G401.6 (cell line): ENCODE results near the gene BRD1.
"Not testable (repeated sequence)": the region's sequence is repeated elsewhere in the genome, so short reads cannot be mapped to it uniquely, and the experiment has no call there.

ENCODE experiments used
- FAIRE-seq: peaks from 2 replicates; lab custom pipeline; 2012; peaks lifted over from hg19 to GRCh38; lab: Jason Lieb, UNC

BRD1 gene

DNA sequence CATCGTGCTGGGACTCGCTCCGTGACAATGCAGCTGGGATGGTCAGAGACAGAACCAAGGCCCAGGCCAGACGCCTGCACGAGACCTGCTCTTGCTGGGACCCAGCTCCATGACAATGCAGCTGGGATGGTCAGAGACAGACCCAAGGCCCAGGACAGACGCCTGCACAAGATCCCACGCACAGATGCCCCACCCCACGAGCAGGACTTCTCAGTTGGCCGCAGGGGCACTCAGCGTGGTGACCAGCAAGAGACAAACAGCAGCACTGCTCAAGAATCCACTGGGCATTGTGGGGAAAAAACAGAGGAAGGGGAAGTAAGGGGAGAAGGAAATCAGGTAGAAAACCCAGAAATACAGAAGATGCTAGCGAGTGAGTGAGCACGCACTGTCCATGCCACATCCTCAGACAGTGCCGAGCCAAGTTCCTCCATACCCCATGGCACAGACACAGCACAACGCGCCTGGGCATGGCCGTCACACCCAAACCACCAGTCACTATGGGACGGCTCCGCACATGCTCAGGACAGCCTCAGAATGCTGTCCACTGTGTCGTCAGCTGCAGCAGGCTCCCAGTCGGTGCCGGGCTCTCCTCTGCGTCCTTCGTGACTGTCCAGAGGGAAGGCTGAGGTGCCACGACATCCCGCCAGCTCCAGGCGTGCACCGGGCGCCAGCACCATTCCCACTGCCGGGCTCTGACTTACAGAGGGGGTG, 44.5 kb downstream of the BRD1 start:
- no peak for FAIRE-seq

DNA sequence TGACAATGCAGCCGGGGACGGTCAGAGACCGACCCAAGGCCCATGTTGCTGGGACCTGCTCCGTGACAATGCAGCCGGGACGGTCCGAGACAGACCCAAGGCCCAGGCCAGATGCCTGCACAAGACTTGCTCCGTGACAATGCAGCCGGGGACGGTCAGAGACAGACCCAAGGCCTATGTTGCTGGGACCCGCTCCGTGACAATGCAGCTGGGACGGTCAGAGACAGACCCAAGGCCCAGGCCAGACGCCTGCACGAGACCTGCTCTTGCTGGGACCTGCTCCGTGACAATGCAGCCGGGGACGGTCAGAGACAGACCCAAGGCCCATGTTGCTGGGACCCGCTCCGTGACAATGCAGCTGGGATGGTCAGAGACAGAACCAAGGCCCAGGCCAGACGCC, 45.8 kb downstream of the BRD1 start:
- FAIRE-seq: not testable (repeated sequence)

DNA sequence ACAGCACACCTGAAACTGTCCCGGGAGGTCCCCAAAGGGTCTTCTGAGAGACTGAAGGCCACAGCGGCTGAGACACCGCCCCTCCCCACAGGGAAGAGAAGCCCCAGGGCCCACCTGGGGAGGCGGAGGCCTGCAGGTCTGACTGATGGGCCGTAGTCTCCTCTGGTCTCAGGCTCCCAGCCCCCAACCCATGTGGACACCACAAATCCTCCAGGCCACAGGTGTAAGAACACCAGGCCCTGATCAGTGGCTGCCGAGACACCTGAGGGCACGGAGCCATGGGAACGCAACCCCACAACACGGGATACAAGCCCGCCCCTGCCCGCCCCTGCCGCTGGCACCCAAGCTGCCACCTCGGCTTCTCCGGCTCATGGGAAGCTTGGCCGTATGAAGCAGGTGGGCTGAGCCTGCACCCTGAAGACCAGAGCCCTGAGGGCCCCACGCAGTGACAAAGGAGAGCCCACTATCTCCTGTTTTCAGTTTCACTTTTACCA, 46.3 kb downstream of the BRD1 start:
- no peak for FAIRE-seq

DNA sequence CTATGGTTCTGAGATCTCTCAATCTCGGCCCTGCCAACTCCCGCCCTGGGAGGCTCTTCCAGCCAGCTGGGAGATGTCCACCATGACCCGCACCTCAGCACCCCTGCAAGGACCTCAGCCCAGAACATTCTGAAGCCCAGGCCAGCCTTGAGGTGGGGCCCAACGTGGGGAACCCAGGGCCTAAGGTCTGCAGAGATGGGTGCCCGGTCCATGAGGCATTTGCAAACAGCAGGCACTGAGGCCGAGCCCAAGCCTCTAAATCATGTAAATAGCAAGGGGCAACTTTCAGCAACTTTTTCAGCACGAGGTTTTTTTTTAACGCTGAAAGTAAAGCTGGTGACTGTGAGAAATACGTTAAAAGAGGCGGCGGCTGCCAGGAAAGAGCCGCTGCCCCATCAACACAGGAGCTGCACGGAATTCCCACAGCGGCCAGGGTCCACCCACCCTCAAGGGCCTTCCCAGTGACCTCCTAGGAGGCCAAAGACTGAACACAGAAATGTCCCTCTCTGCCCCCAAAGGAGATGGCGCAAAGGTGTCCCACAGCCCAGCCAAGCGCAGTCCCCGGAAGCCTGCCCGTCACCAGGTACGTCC, 46.9 kb downstream of the BRD1 start:
- no peak for FAIRE-seq

DNA sequence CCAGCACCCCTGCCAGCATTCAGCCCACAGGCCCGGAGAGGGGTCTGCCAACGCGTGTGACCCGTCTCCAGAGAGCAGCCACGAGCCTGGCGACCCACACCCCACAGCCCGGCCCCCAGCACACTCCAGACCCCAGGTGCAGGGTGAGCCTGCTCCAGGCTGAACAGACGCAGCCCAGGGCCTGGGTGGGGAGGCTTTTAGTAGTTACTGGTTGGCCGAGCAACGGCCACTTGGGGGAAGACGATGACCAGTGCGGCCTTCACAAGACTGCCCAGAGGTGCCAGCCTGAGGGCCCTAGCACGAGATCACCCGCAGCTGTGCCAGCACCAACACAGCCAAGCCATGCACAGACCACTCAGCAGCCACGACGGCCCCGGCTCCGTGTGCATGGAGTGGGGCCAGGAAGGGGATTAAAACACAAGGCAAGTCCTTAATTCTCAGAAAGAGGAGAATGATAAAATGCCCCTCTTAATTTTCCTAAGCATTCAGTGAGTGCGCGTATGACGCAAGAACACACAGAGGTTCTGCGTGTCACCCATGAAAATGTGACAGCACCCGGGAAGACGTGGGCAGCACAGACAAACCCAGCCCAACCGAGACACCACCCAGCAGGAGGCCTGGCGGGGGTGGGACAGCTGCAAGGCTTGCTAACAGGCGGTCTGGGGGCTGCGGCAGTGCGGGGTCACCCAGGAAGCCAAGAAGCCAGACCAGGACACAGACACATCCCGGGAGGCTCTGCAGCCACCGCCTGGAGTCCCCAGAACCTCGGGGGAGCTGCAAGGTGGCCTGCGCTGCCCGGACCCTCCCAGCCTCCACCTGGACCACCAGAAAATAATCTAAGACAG, 47.6 kb downstream of the BRD1 start:
- no peak for FAIRE-seq

DNA sequence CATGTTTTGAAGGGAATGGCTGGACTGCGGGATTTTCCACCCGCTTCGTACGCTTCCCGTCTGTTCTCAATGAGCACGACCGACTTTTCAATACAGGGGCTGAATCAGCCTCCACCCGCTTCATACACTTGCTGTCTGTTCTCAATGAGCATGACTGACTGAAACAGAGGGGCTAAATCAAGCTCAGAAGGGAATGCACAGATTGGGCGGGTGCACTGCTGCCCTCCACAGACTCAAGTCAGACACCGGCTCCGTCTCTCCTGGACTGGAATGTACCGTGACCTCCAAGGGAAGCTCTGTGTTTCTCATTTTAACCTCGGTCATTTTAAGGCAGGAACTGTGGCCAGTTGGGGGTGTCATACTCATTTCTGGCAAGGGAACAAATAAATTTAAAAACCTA, 48.5 kb downstream of the BRD1 start:
- no peak for FAIRE-seq

DNA sequence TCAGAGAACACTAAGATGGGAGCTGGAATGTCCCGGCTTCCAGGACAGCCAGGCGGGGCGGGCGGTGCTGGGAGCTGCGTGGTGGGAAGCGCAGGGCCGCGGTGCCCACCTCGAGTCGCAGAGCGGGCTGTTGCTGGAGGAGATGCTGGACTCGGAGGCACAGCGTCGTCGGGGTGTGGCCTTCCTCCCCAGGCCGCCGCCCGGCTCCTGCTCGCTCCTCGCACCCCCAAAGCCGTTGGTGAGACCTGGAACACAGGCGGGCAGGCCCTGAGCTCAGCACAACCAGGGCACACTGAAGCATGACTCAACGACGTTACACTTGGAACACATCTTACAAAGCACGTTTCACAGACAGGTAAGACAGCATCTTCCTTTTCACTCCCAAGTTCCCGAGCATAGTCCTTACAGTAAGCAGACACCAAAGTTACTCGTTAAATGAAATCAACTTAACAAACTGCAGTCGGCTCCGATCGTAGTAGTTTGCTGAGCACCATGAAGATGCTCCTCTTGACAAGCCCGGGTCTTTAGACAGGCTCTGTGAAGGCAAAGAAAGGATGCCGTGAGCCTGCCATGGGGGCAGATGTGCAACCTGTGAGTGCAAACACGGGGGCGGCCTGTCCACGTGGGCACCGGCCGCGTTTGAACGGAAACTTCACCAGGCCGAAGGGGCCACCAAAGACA, 50.0 kb downstream of the BRD1 start:
- no peak for FAIRE-seq

DNA sequence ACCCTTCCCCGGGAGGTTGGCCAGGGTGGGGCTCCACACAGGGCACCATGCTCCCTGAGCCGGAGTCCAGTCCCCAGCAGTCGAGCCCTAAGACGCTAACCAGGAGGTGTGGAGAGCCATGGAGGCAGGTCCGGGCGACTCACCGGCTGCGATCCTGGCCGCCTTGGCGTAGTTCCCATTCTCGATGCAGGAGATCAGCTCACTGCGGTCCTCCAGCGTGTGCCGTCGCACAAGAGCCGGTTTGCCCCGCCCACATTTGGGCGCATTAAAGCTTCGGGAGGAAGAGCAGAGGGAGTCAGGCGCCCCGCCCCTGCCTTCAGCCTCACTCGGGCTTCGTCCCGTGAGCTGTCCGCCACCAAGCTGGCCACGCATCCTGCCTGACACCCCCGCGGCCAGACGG, 50.8 kb downstream of the BRD1 start:
- no peak for FAIRE-seq

DNA sequence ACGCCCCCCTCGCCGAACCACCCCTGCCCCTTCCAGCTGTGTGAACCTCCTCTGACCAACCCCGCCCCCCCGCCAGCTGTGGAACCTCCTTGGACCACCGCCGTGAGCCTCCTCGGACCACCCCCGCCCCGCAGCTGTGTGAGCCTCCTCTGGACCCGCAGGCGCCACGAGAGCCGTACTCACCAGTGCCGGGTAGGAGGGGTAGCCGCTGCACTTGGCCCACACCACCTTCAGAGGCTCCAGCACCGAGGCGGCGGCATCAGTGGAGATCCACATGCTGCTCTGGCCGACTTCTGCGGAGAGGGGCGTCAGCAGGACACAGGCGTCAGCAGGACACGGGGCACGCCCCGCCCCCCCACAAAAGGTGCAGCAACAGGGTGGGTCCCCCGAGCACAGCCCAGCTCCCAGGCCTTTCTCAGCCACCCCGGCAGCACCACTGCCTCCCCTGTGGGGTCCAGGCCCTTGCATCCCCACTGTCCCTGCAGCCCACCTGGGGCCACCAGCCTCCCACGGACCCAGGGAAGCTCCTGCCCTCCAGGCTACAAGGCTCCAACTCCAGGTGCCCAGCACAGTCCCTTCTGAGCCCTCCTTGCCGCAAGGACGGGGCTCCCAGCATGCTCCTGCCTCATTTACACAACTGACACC, 51.7 kb downstream of the BRD1 start:
- no peak for FAIRE-seq

DNA sequence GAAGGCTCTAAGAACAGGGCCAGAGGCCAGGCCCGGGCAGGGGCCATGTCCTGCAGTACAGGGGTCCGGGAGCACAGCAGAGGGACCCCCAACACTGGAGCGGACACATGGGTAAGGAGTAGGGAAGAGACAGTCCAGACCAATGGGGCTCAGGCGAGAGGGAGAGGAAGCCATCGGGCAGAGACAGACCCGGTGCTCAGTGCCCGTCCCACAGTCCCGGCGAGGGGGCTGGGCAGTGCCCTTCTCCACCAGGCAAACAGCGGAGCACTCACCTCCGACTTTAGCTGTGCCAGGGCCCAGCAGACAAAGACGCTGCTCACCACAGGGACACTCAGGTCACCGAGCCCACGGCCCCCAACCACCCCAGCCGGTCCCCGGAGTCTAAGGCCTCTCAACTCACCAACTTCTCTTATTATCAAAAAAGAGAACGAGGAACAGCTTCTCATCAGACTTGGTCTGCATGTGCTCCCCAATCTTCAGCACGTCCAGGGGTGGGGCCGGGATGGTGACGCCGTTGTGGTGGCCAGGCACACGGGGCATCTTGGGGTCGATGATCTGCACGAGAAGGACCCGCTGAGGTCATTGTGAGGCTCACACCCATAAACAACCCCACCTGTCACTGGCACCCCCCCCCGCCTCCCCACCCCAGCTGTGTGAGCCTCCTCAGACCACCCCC, 52.3 kb downstream of the BRD1 start:
- FAIRE-seq: no peak

DNA sequence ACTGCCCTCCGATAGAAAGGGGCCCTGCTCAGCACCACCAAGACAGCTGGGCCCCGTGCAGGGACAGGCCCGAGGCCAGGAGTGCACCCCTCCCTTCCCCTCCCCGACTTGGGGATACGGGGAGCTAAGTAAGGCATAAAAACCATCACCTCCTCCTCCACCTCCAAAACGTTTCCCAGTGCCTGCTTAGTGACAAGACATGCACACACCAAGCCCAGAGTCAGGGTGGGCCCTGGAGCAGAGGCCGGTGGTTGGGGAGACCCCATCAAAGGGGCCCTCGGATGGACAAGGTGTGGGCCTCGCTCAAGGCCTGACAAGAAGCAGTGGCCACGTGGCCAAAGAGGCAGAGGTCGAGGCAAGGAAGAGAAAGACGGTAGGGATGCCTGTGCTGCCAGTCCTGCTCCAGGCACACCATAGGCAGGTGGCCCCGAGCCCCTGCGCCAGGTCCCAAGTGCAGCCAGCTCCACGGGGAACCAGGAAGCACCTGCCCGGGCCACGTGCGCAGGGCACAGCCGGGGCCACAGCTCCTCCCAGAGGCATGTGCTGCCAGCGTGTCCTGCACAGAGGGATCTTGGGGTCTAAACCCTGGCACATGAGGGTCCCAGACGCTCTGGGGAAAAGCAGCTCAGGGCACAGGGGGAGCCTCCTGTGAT, 53.0 kb downstream of the BRD1 start:
- no peak for FAIRE-seq

DNA sequence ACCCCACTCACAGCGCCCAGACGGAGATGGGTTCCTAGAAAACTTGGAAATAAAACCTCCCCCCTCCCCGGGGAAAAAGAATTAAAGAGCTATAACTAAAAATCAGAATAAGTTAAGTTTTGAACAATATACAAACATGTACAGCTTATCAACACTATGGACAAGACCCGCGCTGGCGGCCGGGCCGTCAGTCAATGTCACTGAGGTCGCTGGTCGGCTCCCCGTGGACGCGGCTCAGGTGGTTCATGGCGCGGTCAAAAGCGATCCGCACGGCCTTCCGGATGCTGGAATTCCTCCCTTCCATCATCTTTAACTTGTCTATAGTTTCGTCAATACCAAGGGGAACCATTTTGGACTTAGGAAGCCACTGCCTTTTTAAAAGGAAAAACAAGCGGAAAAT, 53.6 kb downstream of the BRD1 start:
- no peak for FAIRE-seq

DNA sequence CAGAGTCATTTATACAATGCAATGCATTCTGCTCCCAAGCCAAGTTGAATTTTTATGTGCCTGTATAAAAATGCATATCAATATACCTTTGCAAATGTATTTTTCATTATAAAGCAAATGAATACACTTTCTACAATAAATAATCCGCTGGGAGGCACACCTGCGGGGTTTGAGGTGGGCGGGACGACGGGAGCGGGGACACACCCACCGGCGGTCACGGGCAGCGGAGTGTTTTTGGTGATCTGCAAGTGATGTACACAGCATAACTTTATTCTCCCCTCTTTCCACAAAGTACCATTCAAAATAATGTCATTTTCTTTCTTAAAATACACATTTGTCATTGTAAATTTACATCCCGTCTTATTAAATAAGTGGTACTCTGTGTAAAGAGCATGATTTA, 54.1 kb downstream of the BRD1 start:
- no peak for FAIRE-seq

DNA sequence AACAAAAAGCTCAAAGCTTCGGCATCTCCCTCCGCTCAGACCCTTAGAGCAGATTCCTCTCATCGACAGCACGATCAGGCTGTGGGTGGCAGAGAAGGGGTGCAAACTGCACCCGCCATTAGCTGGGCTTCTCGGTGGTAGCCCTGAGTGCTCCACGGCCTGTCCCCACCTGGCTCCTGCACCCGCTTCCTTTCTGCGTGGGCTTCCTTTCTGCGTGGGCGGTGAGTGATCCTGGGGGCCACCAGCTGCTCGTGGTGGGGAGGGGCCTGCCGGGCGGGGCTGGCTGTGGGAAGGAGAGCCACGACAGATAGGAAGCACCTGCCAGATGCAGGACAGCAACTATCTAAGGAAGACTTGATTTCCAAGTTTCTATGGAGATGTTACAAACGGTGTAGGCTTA, 55.0 kb downstream of the BRD1 start:
- no peak for FAIRE-seq

DNA sequence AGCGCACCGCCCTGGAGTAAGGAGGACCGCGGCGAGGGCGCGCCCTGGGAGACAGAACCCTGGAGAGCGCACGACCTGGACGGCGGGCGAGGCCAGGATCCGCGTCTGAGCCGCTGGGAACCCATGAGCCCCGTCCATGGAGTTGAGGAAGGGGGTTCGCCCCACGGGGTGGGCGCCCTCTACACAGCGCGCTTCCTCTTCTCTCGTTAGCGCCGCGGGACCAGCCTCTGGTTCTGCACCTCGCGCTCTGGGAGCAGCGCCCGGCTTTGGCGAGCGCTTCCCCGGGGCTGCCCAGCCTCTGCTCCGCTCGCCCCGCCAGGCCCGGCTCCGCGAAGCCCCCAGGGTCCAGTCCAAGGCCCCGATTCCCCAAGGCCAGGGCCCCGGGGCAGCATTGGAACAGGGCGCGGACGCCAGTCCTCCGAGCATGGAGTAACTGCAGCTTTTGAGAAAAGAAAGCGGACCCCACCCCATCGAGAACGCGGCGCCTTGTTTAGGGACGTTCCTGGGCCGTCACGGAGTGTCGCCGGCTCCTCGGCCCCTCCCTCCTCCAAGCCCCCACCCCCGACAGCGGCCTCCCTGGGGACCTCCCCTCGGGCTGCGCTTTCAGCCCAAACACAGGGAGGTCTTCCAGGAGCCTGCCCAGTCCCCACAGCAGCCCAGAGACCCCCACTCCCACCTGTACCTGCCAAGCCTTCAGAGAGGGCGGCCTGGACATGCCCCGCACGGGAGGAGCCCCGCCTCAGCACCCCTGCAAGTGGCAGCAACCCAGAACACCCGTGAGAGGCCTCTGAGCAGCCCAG, 56.2 kb downstream of the BRD1 start:
- FAIRE-seq: no peak

DNA sequence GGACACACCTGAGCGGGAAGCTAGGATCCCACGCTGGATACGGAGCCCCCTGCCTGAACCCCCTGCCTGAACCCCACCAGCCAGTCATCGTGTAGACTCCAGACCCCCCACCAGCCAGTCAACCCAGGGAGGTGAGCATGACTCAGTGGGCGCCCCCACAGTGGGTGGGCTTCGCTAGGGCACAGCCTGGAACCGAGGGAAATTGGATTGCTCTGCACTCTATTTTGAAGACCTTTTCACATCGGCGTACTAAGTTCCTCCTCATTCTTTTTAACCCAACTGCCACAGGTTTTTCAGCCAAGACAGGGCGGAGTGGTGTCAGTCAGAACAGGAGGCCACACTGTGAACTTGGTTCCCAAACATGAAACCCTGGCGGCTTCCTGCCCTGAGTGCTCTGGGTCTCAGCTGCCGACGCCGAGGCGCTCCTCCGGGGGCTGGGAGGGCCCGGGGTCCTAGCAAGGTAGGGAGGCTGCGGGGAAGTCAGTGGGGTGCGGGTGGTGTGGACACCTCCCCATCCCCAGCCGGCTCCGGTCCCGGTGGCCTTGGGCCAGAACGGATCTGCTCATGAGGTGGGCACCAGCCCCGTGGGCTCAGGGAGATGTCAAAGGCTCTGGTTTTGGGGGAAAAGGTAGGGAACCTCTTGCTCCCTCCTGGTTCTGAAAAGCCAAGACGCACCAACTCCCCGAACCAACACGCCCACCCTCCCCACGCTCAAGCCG, 57.0 kb downstream of the BRD1 start:
- FAIRE-seq: no peak

DNA sequence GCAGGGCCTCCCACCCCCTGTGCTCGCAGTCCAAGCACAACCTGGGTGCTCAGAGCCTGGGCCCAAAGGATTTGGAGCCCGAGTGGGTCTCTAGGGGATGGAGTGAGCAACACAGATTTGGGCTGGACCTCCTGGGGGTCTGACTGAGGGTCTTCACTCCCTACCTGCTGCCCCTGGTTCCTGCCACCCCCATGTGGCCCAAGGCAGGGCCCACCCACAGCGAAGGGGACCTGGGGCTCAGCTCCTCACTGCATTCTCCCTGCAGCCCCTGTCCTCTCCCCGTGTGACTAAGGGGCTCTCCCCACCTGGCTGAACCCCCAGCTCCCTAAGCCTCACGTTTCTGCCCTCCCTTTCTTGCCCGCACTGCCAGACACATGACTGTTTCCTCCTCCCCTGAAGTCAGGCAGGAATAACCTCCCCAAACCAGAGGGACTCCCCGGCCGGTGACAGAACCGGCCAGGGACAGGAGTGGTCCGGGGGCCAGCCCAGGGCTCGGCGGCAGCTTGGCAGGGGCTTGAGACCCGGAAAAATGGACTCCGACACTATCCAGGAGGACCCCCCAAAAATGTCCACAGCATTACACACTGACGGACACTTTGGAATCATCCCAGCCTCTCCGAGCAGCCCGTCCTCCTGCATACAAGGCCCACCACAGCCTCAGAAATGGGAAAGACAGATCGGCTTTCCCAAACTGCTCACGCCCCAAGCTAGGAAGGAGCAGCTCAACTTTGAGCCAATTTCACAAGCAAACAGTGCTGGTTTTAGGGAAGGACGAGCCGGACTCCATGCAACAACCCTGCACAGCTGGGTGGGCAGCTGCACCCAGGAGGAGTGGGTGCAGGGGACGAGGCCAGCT, 57.8 kb downstream of the BRD1 start:
- no peak for FAIRE-seq

DNA sequence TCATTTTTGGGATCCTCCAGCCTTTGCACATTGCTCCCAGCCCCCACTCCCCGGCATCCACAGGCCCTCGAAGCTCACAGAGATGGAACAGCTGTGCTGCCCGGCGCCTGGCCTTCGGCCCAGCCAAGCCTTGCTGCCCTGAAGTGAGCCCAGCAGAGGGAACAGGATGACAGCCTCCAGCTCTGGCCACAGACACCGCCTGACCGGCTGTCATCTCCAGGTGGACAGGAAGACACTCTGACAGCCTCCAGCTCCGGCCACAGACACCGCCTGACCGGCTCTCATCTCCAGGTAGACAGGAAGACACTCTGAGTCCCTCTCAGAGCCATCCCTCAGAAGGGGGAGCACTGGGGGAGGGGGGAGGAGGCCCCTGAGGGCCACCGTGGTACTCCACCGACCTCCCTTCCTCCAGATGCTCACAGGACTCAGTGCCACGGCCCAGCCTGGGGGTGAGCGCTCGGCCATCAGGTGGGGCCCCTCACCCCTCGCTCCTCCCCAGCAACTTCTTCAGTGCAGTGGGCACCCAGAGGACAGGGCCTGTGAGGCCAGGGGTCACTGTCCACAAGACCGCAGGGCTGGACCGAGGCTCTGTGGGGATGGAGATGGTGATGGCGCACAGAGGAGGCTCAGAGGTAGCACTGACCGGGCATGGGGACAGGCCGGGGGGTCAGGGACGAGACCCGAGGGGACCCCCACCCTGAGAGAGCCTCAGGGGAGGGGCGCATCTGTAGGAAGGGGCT, 58.6 kb downstream of the BRD1 start:
- no peak for FAIRE-seq
